CD4-positive, alpha-beta T cell (primary cell): Measurements from ENCODE around the gene CPLX3. TPM values are rescaled to one million over a fixed set of nuclear protein-coding genes. Genes with fewer than 3 reads are reported as not detected.

ENCODE experiments used
- ATAC-seq: fragments of 200-7000 bp; cut with Tn5 transposase; one replicate; pipeline ENCODE4 v1.10.0; 2022; ENCODE audit warnings: mild to moderate bottlenecking; ENCODE audit not compliant: poor library complexity
- CTCF ChIA-PET: fragments of 350-600 bp; sonication (Branson Sonifier 250); formaldehyde crosslinking; loops from one replicate; lab custom pipeline; 2021; ENCODE audit warnings: antibody characterized with exemption, inconsistent platforms; lab: Charles Lee
- POLR2A ChIA-PET: fragments of 350-600 bp; sonication (Branson Sonifier 250); formaldehyde crosslinking; loops from one replicate; lab custom pipeline; 2021; ENCODE audit warnings: antibody characterized with exemption, inconsistent platforms; lab: Charles Lee
- DNase-seq, 14 experiments: peaks; one replicate each; pipeline ENCODE4 v3.0.0-alpha.2; 2013 to 2020; ENCODE audit warnings: mixed read lengths in 2 of 14
- H3K27ac ChIP-seq, 2 donors: one replicate each; pipeline versions ENCODE4 v1.5.1 to v1.7.0; 2013; ENCODE audit warnings: low read length in 2 of 2, low read depth in 1 of 2, mild to moderate bottlenecking in 1 of 2
- H3K27me3 ChIP-seq, 2 experiments: 1 replicate in 1 of 2; 2 replicates in 1 of 2; pipeline versions ENCODE4 v1.6.1 to v1.7.0; 2013; ENCODE audit warnings: low read length in 2 of 2, control low read depth in 1 of 2, mild to moderate bottlenecking in 1 of 2, moderate library complexity in 1 of 2; ENCODE audit not compliant: insufficient read depth in 2 of 2, control insufficient read depth in 1 of 2
- H3K36me3 ChIP-seq: one replicate; pipeline ENCODE4 v1.6.1; 2013; ENCODE audit warnings: low read length, control low read depth; ENCODE audit not compliant: insufficient read depth
- H3K4me1 ChIP-seq: one replicate; pipeline ENCODE4 v1.6.1; 2013; ENCODE audit warnings: low read length, control low read depth; ENCODE audit not compliant: insufficient read depth
- H3K4me3 ChIP-seq: one replicate; pipeline ENCODE4 v1.5.1; 2013; ENCODE audit warnings: mild to moderate bottlenecking, low read length, moderate library complexity
- H3K9me3 ChIP-seq, 2 experiments: 1 replicate in 1 of 2; 2 replicates in 1 of 2; pipeline versions ENCODE4 v1.6.1 to v1.7.0; 2013; ENCODE audit warnings: low read length in 2 of 2, mild to moderate bottlenecking in 2 of 2, control low read depth in 1 of 2, moderate library complexity in 1 of 2; ENCODE audit not compliant: control insufficient read depth in 1 of 2, insufficient read depth in 1 of 2
- H3K27ac Mint-ChIP-seq: one replicate; pipeline ENCODE4 v1.8.0; 2020; ENCODE audit warnings: mixed read lengths
- H3K27me3 Mint-ChIP-seq: one replicate; pipeline ENCODE4 v1.8.0; 2021; ENCODE audit warnings: mixed read lengths
- H3K36me3 Mint-ChIP-seq: one replicate; pipeline ENCODE4 v1.8.0; 2021; ENCODE audit warnings: low read depth, mixed read lengths
- H3K4me1 Mint-ChIP-seq: one replicate; pipeline ENCODE4 v1.8.0; 2021; ENCODE audit warnings: low read depth, mixed read lengths
- H3K4me3 Mint-ChIP-seq: one replicate; pipeline ENCODE4 v1.8.0; 2020; ENCODE audit warnings: mild to moderate bottlenecking, mixed read lengths
- H3K9me3 Mint-ChIP-seq: one replicate; pipeline ENCODE4 v1.8.0; 2020; ENCODE audit warnings: mixed read lengths
- intact Hi-C, 2 experiments: fragments of 100-400 bp; cut with DNase I in 1 of 2; cut with micrococcal nuclease in 1 of 2; formaldehyde crosslinking; loops; one replicate each; pipeline versions ENCODE4 v1.15.1 to v1.9.0; 2023 to 2025; cut with DNase I, micrococcal nuclease
- microRNA-seq: library from miRNA; unstranded; fragments of <30 nt; microRNA quantifications from one replicate; pipeline ENCODE4 v1.2.0, GENCODE V29; 2021; ENCODE audit warnings: borderline microRNAs expressed, borderline replicate concordance
- total RNA-seq, 174 experiments: library from RNA in 2 of 174; stranded (reverse) in 2 of 174; gene quantifications; one replicate each; pipeline ENCODE4 v1.2.3 and lab custom pipeline; 2021 to 2026
- TF ChIP-seq, protein P1 (sequence below): fragments of 200-600 bp; IDR thresholded peaks from one replicate; pipeline ENCODE4 v1.8.0; 2022; ENCODE audit warnings: antibody characterized with exemption, mild to moderate bottlenecking

Gene CPLX3
- total RNA-seq, 2 experiments from 2014 or later = 0.16 to 0.53 TPM

DNA sequence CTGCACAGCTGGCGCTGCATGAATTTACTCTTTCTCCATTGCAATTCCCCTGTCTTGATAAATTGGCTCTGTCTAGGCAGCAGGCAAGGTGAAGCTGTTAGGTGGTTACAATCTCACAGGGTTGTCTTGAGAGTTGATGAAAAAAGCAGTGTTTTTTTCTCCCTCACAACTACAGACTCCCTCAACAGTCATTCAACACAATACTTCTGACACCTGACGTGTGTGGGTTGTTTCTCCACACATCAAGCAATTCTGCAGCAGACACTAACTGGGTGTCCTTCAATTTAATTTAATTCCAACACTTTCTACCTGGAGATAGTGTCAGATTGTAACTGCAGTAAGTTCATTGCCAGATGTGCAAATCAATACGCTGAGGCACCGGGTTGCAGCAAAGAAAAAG is 51.8 kb downstream of the CPLX3 start:
- Histone ChIP-seq H3K9me3 (peaks cover 0 to 3% of the 10 kb centered on the region in 2 experiments), H3K4me1 (peaks cover 8% of the 10 kb centered on the region), H3K4me3 (no peak overlapping the region), H3K27ac (no peak overlapping the region), H3K27me3 (no peaks in the 10 kb centered on the region), H3K36me3 (no peaks in the 10 kb centered on the region)
- H3K9me3 Mint-ChIP-seq = no peaks in the 10 kb centered on the region
- TF ChIP-seq, protein P1, sequence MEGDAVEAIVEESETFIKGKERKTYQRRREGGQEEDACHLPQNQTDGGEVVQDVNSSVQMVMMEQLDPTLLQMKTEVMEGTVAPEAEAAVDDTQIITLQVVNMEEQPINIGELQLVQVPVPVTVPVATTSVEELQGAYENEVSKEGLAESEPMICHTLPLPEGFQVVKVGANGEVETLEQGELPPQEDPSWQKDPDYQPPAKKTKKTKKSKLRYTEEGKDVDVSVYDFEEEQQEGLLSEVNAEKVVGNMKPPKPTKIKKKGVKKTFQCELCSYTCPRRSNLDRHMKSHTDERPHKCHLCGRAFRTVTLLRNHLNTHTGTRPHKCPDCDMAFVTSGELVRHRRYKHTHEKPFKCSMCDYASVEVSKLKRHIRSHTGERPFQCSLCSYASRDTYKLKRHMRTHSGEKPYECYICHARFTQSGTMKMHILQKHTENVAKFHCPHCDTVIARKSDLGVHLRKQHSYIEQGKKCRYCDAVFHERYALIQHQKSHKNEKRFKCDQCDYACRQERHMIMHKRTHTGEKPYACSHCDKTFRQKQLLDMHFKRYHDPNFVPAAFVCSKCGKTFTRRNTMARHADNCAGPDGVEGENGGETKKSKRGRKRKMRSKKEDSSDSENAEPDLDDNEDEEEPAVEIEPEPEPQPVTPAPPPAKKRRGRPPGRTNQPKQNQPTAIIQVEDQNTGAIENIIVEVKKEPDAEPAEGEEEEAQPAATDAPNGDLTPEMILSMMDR = no peak
- no peaks in the 10 kb centered on the region for H3K27me3 Mint-ChIP-seq
- ChIA-PET POLR2A (no interaction called here), CTCF (no interaction called here)
- DNase-seq = no peak
- peaks cover 4% of the 10 kb centered on the region for H3K36me3 Mint-ChIP-seq
- no peak overlapping the region for H3K27ac Mint-ChIP-seq
- peaks cover 5% of the 10 kb centered on the region for H3K4me1 Mint-ChIP-seq
- ATAC-seq = no peak
- intact Hi-C loops = no loop called here
- no peak overlapping the region for H3K4me3 Mint-ChIP-seq

Small RNA genes lying within 50 kb of the gene (microRNA-seq; reads per million reads assigned to microRNA genes)
- gene MIR4513 (not detected), gene MIR6882 (2.2 reads per million, percentile 9 among the genes with 10 or more reads in this experiment)

Other genes starting within 250 kb of the CPLX3 start
- gene CLK3, start 210.8 kb upstream of the CPLX3 start, total RNA-seq = 100 to 1,000 TPM; 275 to 293 TPM
- gene EDC3, start 130.6 kb upstream of the CPLX3 start, total RNA-seq = 10 to 100 TPM; 11.0 to 11.1 TPM
- gene CYP1A1, start 101.1 kb upstream of the CPLX3 start, total RNA-seq = not detected
- gene CYP1A2, start 77.8 kb upstream of the CPLX3 start, total RNA-seq = not detected
- 100 to 1,000 TPM; 114 to 118 TPM for gene CSK, start 44.5 kb upstream of the CPLX3 start, total RNA-seq
- under 1 TPM; 0.56 to 0.93 TPM for gene LMAN1L, start 13.8 kb upstream of the CPLX3 start, total RNA-seq
- gene ULK3, start 16.5 kb downstream of the CPLX3 start, total RNA-seq = 10 to 100 TPM; 37.8 to 38.9 TPM
- gene SCAMP2, start 46.7 kb downstream of the CPLX3 start, total RNA-seq = 10 to 100 TPM; 56.1 to 56.9 TPM
- gene MPI, start 63.4 kb downstream of the CPLX3 start, total RNA-seq = 10 to 100 TPM; 28.9 to 30.3 TPM
- gene FAM219B, start 80.2 kb downstream of the CPLX3 start, total RNA-seq = 10 to 100 TPM; 21.5 to 26.8 TPM
- gene COX5A, start 111.4 kb downstream of the CPLX3 start, total RNA-seq = 10 to 100 TPM; 40.7 to 44.2 TPM
- gene RPP25, start 130.1 kb downstream of the CPLX3 start, total RNA-seq = under 1 TPM; 0.14 to 0.45 TPM
- gene SCAMP5, start 168.9 kb downstream of the CPLX3 start, total RNA-seq = 1 to 10 TPM; 5.7 to 6.4 TPM
- gene PPCDC, start 197.0 kb downstream of the CPLX3 start, total RNA-seq = 1 to 10 TPM; 5.5 to 5.8 TPM